A549 (cell line): ENCODE measurements around the gene PDGFD.

Experiments used
- EP300 ChIP-seq, 2 experiments: fragments of >200 bp; sonication (Bioruptor Twin); formaldehyde crosslinking; IDR thresholded peaks; 2 replicates in 1 of 2; 3 replicates in 1 of 2; pipeline ENCODE4 v1.6.1; 2016 to 2017
- HOXB13 ChIP-seq: fragments of 250-450 bp; sonication (Bioruptor Pico); IDR thresholded peaks from 2 replicates; pipeline ENCODE4 v1.5.0; 2020; ENCODE audit warnings: low read depth, mild to moderate bottlenecking, moderate library complexity
- POLR2A ChIP-seq: IDR thresholded peaks from 2 replicates; pipeline ENCODE4 v1.6.1; 2012; ENCODE audit warnings: mild to moderate bottlenecking, low read length

- TF ChIP-seq EP300 (IDR thresholded peaks at IDR 0.05) (no peak), HOXB13 (CRISPR knock-in tag) (no peak), POLR2A (no peak)
Measured at GRCh38 chr11:103894673-103895072, 269.3 kb downstream of the PDGFD start.
